HepG2 (cell line): ENCODE results near the gene GP9. TPM values are rescaled to one million over a fixed set of nuclear protein-coding genes. Genes with fewer than 3 reads are reported as not detected.

ENCODE experiments used
- ATAC-seq: fragments of 200-7000 bp; cut with Tn5 transposase; 3 replicates; pipeline ENCODE4 v1.9.1; 2020; ENCODE audit warnings: mild to moderate bottlenecking, moderate library complexity
- BruUV-seq: library from RNA; stranded (reverse); fragments of 400-500 nt; replicated peaks from 2 replicates; lab custom pipeline; 2021; lab: Mats Ljungman, UMichigan
- CTCF ChIA-PET: fragments of 300-600 bp; formaldehyde crosslinking; extraction: SDS; loops from one replicate; lab custom pipeline; 2021; ENCODE audit warnings: low total read pairs, inconsistent platforms, low intra/inter-chr PET ratio; lab: Yijun Ruan, JAX
- POLR2A ChIA-PET: fragments of 350-600 bp; sonication (Branson Sonifier 250); formaldehyde crosslinking; loops from one replicate; lab custom pipeline; 2020; ENCODE audit warnings: antibody characterized with exemption, inconsistent platforms; lab: Yijun Ruan, JAX
- DNase-seq: peaks from one replicate; pipeline ENCODE4 v3.0.0-alpha.2; 2015; ENCODE audit warnings: low spot score
- FAIRE-seq: peaks from 3 replicates; lab custom pipeline; 2011; peaks lifted over from hg19 to GRCh38; lab: Jason Lieb, UNC
- H2AFZ ChIP-seq: one replicate; pipeline ENCODE4 v1.6.1; 2011; ENCODE audit warnings: low read length, inconsistent platforms
- H3K27ac ChIP-seq: fragments of 300-600 bp; 3 replicates; pipeline ENCODE4 v1.8.0; 2011; ENCODE audit warnings: mixed run types, mild to moderate bottlenecking, mixed read lengths, low read length, inconsistent platforms; ENCODE audit not compliant: insufficient read depth; ENCODE audit errors: extremely low read length
- H3K27me3 ChIP-seq, 2 experiments: fragments of 200-600 bp in 1 of 2; 2 replicates in 1 of 2; 3 replicates in 1 of 2; pipeline versions ENCODE4 v1.6.0 to v1.8.0; 2011; ENCODE audit warnings: low read length in 2 of 2, mild to moderate bottlenecking in 2 of 2, moderate library complexity in 2 of 2, inconsistent platforms in 1 of 2; ENCODE audit not compliant: insufficient read depth in 2 of 2, control insufficient read depth in 1 of 2
- H3K36me3 ChIP-seq, 2 experiments: fragments of 200-600 bp in 1 of 2; replicated peaks in 1 of 2; 2 replicates in 1 of 2; 3 replicates in 1 of 2; pipeline versions ENCODE4 v1.5.1 to v1.8.0; 2011; ENCODE audit warnings: low read length in 2 of 2, inconsistent platforms in 1 of 2; ENCODE audit not compliant: insufficient read depth in 2 of 2, control insufficient read depth in 1 of 2
- H3K4me1 ChIP-seq: 2 replicates; pipeline ENCODE4 v1.5.1; 2012; ENCODE audit warnings: low read length, inconsistent platforms; ENCODE audit not compliant: insufficient read depth
- H3K4me2 ChIP-seq: 2 replicates; pipeline ENCODE4 v1.6.0; 2011; ENCODE audit warnings: low read depth, low read length, inconsistent platforms
- H3K4me3 ChIP-seq, 3 experiments: fragments of 200-600 bp in 1 of 3; sonication (generic), shearing (Covaris generic) in 1 of 3; replicated peaks in 1 of 3; 2 replicates each; pipeline ENCODE4 v1.5.1; 2011 to 2016; ENCODE audit warnings: low read length in 3 of 3, inconsistent platforms in 2 of 3, low read depth in 2 of 3, mild to moderate bottlenecking in 2 of 3, control low read depth in 1 of 3, mixed read lengths in 1 of 3; ENCODE audit not compliant: insufficient read depth in 1 of 3
- H3K79me2 ChIP-seq: one replicate; pipeline ENCODE4 v1.6.1; 2011; ENCODE audit warnings: low read length, inconsistent platforms; ENCODE audit not compliant: insufficient read depth
- H3K9ac ChIP-seq: 2 replicates; pipeline ENCODE4 v1.6.0; 2011; ENCODE audit warnings: mild to moderate bottlenecking, low read depth, low read length, inconsistent platforms; ENCODE audit not compliant: insufficient read depth
- H3K9me3 ChIP-seq: 2 replicates; pipeline ENCODE4 v1.5.1; 2012; ENCODE audit warnings: mild to moderate bottlenecking, low read length
- H4K20me1 ChIP-seq: 2 replicates; pipeline ENCODE4 v1.6.0; 2011; ENCODE audit warnings: inconsistent platforms, mild to moderate bottlenecking, low read length, moderate library complexity; ENCODE audit not compliant: insufficient read depth
- CENPT ChIP-seq: sonication (generic); formaldehyde crosslinking; IDR thresholded peaks from 2 replicates; pipeline ENCODE4 v1.8.0; 2022; ENCODE audit warnings: low read depth, mild to moderate bottlenecking, moderate library complexity, missing genetic modification reagents
- E2F5 ChIP-seq: sonication (generic); formaldehyde crosslinking; conservative IDR thresholded peaks from 2 replicates; pipeline ENCODE4 v1.4.0; 2020; ENCODE audit warnings: missing genetic modification reagents
- GTF3A ChIP-seq: sonication (generic); formaldehyde crosslinking; conservative IDR thresholded peaks from 2 replicates; pipeline ENCODE4 v1.4.0; 2020; ENCODE audit warnings: mild to moderate bottlenecking, missing genetic modification reagents
- MED1 ChIP-seq: sonication (generic); formaldehyde crosslinking; IDR thresholded peaks from 2 replicates; pipeline ENCODE4 v1.4.0; 2020; ENCODE audit warnings: missing genetic modification reagents
- MXD4 ChIP-seq: IDR thresholded peaks from 2 replicates; pipeline ENCODE4 v1.6.1; 2016; ENCODE audit warnings: mild to moderate bottlenecking, missing biosample characterization, missing genetic modification reagents
- NFKB2 ChIP-seq: sonication (generic); formaldehyde crosslinking; IDR thresholded peaks from 2 replicates; pipeline ENCODE4 v1.4.0; 2020; ENCODE audit warnings: missing genetic modification reagents, borderline replicate concordance
- NKX3-1 ChIP-seq: sonication (generic); formaldehyde crosslinking; IDR thresholded peaks from 2 replicates; pipeline ENCODE4 v1.5.0; 2020; ENCODE audit warnings: missing genetic modification reagents
- SIX4 ChIP-seq: sonication (generic); formaldehyde crosslinking; IDR thresholded peaks from 2 replicates; pipeline ENCODE4 v1.4.0; 2020; ENCODE audit warnings: missing genetic modification reagents
- ZNF20 ChIP-seq: sonication (generic); formaldehyde crosslinking; IDR thresholded peaks from 2 replicates; pipeline ENCODE4 v1.4.0; 2020; ENCODE audit warnings: mild to moderate bottlenecking, moderate library complexity, missing genetic modification reagents
- ZNF24 ChIP-seq: fragments of 450-650 bp; IDR thresholded peaks from 2 replicates; pipeline ENCODE4 v1.6.1; 2017; ENCODE audit warnings: antibody characterized with exemption, mild to moderate bottlenecking
- ZNF329 ChIP-seq: sonication (generic); formaldehyde crosslinking; IDR thresholded peaks from 2 replicates; pipeline ENCODE4 v1.9.0; 2021; ENCODE audit warnings: low read depth, mild to moderate bottlenecking, missing genetic modification reagents
- ZNF557 ChIP-seq: sonication (generic); formaldehyde crosslinking; IDR thresholded peaks from 2 replicates; pipeline ENCODE4 v1.4.0; 2020; ENCODE audit warnings: missing genetic modification reagents
- ZNF766 ChIP-seq: sonication (generic); formaldehyde crosslinking; IDR thresholded peaks from 2 replicates; pipeline ENCODE4 v1.5.0; 2020; ENCODE audit warnings: missing genetic modification reagents, borderline replicate concordance
- ZNF768 ChIP-seq: sonication (generic); formaldehyde crosslinking; IDR thresholded peaks from 2 replicates; pipeline ENCODE4 v1.4.0; 2020; ENCODE audit warnings: missing genetic modification reagents
- ZNF772 ChIP-seq: sonication (generic); formaldehyde crosslinking; IDR thresholded peaks from 2 replicates; pipeline ENCODE4 v1.5.0; 2020; ENCODE audit warnings: mild to moderate bottlenecking, missing genetic modification reagents
- ZNF790 ChIP-seq: sonication (generic); formaldehyde crosslinking; IDR thresholded peaks from 2 replicates; pipeline ENCODE4 v1.8.0; 2022; ENCODE audit warnings: missing genetic modification reagents, mild to moderate bottlenecking, borderline replicate concordance
- ZSCAN20 ChIP-seq: sonication (generic); formaldehyde crosslinking; IDR thresholded peaks from 2 replicates; pipeline ENCODE4 v1.4.0; 2020; ENCODE audit warnings: missing genetic modification reagents, mild to moderate bottlenecking, borderline replicate concordance
- ZSCAN9 ChIP-seq: IDR thresholded peaks from 2 replicates; pipeline ENCODE4 v1.6.1; 2016; ENCODE audit warnings: borderline replicate concordance
- WGBS: methylation state at CpG from one replicate; pipeline ENCODE4 v1.1.6; 2017; ENCODE audit warnings: low lambda C conversion rate; 5-methylcytosine and 5-hydroxymethylcytosine counted together
- in situ Hi-C: cut with HindIII; loops from 2 replicates; pipeline ENCODE4 v1.10.0; 2017; ENCODE audit warnings: low pct_unique_long_range_greater_than_20kb; ENCODE audit not compliant: extremely low pct_ligation_motif_present
- intact Hi-C: fragments of 100-400 bp; cut with micrococcal nuclease; formaldehyde crosslinking; loops from one replicate; pipeline ENCODE4 v1.10.0; 2022; ENCODE audit not compliant: unreplicated experiment
- polyA plus RNA-seq, 8 experiments: library from polyadenylated mRNA; depleted of rRNA in 3 of 8; stranded (reverse) in 7 of 8; unstranded in 1 of 8; fragments of >200 nt; fragmentation: Illumina TruSeq in 4 of 8; extraction: Trizol in 4 of 8; gene quantifications; 2 replicates each; pipeline versions ENCODE4 v1.2.1 to v1.2.3, GENCODE V29; 2011 to 2016; ENCODE audit warnings: low read depth in 4 of 8, missing spikeins in 1 of 8, mixed read lengths in 1 of 8; ENCODE audit not compliant: insufficient read depth in 1 of 8
- total RNA-seq, 5 experiments: library from RNA; depleted of rRNA; stranded (reverse); fragments of >200 nt; fragmentation: Illumina TruSeq; extraction: Trizol; gene quantifications; 2 replicates each; pipeline ENCODE4 v1.2.3, GENCODE V29; 2016; ENCODE audit warnings: low read depth in 1 of 5

GP9 gene
- total and polyA plus RNA-seq, 2 of the 13 experiments (the other 11 are each of a cell fraction or from before 2014, with no cell fraction given), result not detected

- no TSS peak for BruUV-seq
- DNase-seq, result no peak
- peaks cover 0 to 38% of the 10 kb centered on the region in 2 experiments; a peak in 3 of 5 replicates for H3K27me3 ChIP-seq
- no peaks in the 10 kb centered on the region for H3K79me2 ChIP-seq
- H3K27ac ChIP-seq, result no peak overlapping the region
- ChIA-PET CTCF (no interaction called here), POLR2A (no interaction called here)
- TF ChIP-seq ZNF557 (CRISPR knock-in tag) (no peak), ZNF24 (no peak), ZSCAN20 (CRISPR knock-in tag) (no peak), NFKB2 (no peak), NKX3-1 (CRISPR knock-in tag) (no peak), ZNF768 (peak; percentile 72), MED1 (CRISPR knock-in tag) (no peak)
- no peak overlapping the region for H3K4me3 ChIP-seq
- no peak overlapping the region for H3K4me2 ChIP-seq
- H3K9me3 ChIP-seq, result no peaks in the 10 kb centered on the region
- no peak for ATAC-seq
- H3K36me3 ChIP-seq, result no peaks in the 10 kb centered on the region
- H3K9ac ChIP-seq, result no peak overlapping the region
- 47% methylated on average over 11 of the region's 15 CpGs for WGBS
- FAIRE-seq, result no peak
- H3K4me1 ChIP-seq, result peaks cover 22% of the 10 kb centered on the region
- H4K20me1 ChIP-seq, result no peaks in the 10 kb centered on the region
- intact Hi-C loops, result no loop called here
- in situ Hi-C loops, result no loop called here
- no peak overlapping the region for H2AFZ ChIP-seq
Measured at GRCh38 chr3:129022114-129023007, 38.2 kb upstream of the GP9 start.

GRCh38 chr3:129023008-129023358 lies 37.6 kb upstream of the GP9 start:
- Histone ChIP-seq H3K9ac (no peak overlapping the region), H4K20me1 (no peaks in the 10 kb centered on the region), H2AFZ (no peak overlapping the region), H3K27ac (no peak overlapping the region), H3K9me3 (no peaks in the 10 kb centered on the region), H3K4me3 (no peak overlapping the region), H3K27me3 (peaks cover 0 to 35% of the 10 kb centered on the region in 2 experiments; a peak in 3 of 5 replicates), H3K4me2 (no peak overlapping the region), H3K4me1 (peaks cover 22% of the 10 kb centered on the region), H3K79me2 (no peaks in the 10 kb centered on the region), H3K36me3 (no peaks in the 10 kb centered on the region)
- FAIRE-seq, result no peak
- CTCF ChIA-PET, result no interaction called here
- DNase-seq, result no peak
- POLR2A ChIA-PET, result no interaction called here
- ATAC-seq, result no peak
- in situ Hi-C loops, result no loop called here
- TF ChIP-seq CENPT (CRISPR knock-in tag), result no peak
- TF ChIP-seq E2F5 (CRISPR knock-in tag), result no peak
- no peak for TF ChIP-seq ZNF20
- TF ChIP-seq MXD4 (CRISPR knock-in tag), result no peak
- TF ChIP-seq ZNF790 (CRISPR knock-in tag), result no peak
- TF ChIP-seq ZNF329 (CRISPR knock-in tag), result no peak
- TF ChIP-seq ZSCAN9 (CRISPR knock-in tag), result no peak
- no peak for TF ChIP-seq SIX4 (CRISPR knock-in tag)
- no peak for TF ChIP-seq ZNF772 (CRISPR knock-in tag)
- no peak for TF ChIP-seq GTF3A
- no peak for TF ChIP-seq ZNF766 (CRISPR knock-in tag)
- BruUV-seq, result no TSS peak
- WGBS, result 9% methylated on average over 1 of the region's 1 CpG
- intact Hi-C loops, result no loop called here
